HepG2 (cell line): ENCODE data around the gene SRF. TPM values are rescaled to one million over a fixed set of nuclear protein-coding genes. Genes with fewer than 3 reads are reported as not detected.

Source experiments
- ATAC-seq: fragments of 200-7000 bp; cut with Tn5 transposase; 3 replicates; pipeline ENCODE4 v1.9.1; 2020; ENCODE audit warnings: mild to moderate bottlenecking, moderate library complexity
- BruUV-seq: library from RNA; stranded (reverse); fragments of 400-500 nt; replicated peaks from 2 replicates; lab custom pipeline; 2021; lab: Mats Ljungman, UMichigan
- CTCF ChIA-PET: fragments of 300-600 bp; formaldehyde crosslinking; extraction: SDS; loops from one replicate; lab custom pipeline; 2021; ENCODE audit warnings: low total read pairs, inconsistent platforms, low intra/inter-chr PET ratio; lab: Yijun Ruan, JAX
- POLR2A ChIA-PET: fragments of 350-600 bp; sonication (Branson Sonifier 250); formaldehyde crosslinking; loops from one replicate; lab custom pipeline; 2020; ENCODE audit warnings: antibody characterized with exemption, inconsistent platforms; lab: Yijun Ruan, JAX
- DNase-seq: peaks from one replicate; pipeline ENCODE4 v3.0.0-alpha.2; 2015; ENCODE audit warnings: low spot score
- FAIRE-seq: peaks from 3 replicates; lab custom pipeline; 2011; peaks lifted over from hg19 to GRCh38; lab: Jason Lieb, UNC
- H2AFZ ChIP-seq: one replicate; pipeline ENCODE4 v1.6.1; 2011; ENCODE audit warnings: low read length, inconsistent platforms
- H3K27ac ChIP-seq: fragments of 300-600 bp; 3 replicates; pipeline ENCODE4 v1.8.0; 2011; ENCODE audit warnings: mixed run types, mild to moderate bottlenecking, mixed read lengths, low read length, inconsistent platforms; ENCODE audit not compliant: insufficient read depth; ENCODE audit errors: extremely low read length
- H3K27me3 ChIP-seq, 2 experiments: fragments of 200-600 bp in 1 of 2; 2 replicates in 1 of 2; 3 replicates in 1 of 2; pipeline versions ENCODE4 v1.6.0 to v1.8.0; 2011; ENCODE audit warnings: low read length in 2 of 2, mild to moderate bottlenecking in 2 of 2, moderate library complexity in 2 of 2, inconsistent platforms in 1 of 2; ENCODE audit not compliant: insufficient read depth in 2 of 2, control insufficient read depth in 1 of 2
- H3K36me3 ChIP-seq, 2 experiments: fragments of 200-600 bp in 1 of 2; replicated peaks in 1 of 2; 2 replicates in 1 of 2; 3 replicates in 1 of 2; pipeline versions ENCODE4 v1.5.1 to v1.8.0; 2011; ENCODE audit warnings: low read length in 2 of 2, inconsistent platforms in 1 of 2; ENCODE audit not compliant: insufficient read depth in 2 of 2, control insufficient read depth in 1 of 2
- H3K4me1 ChIP-seq: 2 replicates; pipeline ENCODE4 v1.5.1; 2012; ENCODE audit warnings: low read length, inconsistent platforms; ENCODE audit not compliant: insufficient read depth
- H3K4me2 ChIP-seq: 2 replicates; pipeline ENCODE4 v1.6.0; 2011; ENCODE audit warnings: low read depth, low read length, inconsistent platforms
- H3K4me3 ChIP-seq, 3 experiments: fragments of 200-600 bp in 1 of 3; sonication (generic), shearing (Covaris generic) in 1 of 3; replicated peaks in 1 of 3; 2 replicates each; pipeline ENCODE4 v1.5.1; 2011 to 2016; ENCODE audit warnings: low read length in 3 of 3, inconsistent platforms in 2 of 3, low read depth in 2 of 3, mild to moderate bottlenecking in 2 of 3, control low read depth in 1 of 3, mixed read lengths in 1 of 3; ENCODE audit not compliant: insufficient read depth in 1 of 3
- H3K79me2 ChIP-seq: one replicate; pipeline ENCODE4 v1.6.1; 2011; ENCODE audit warnings: low read length, inconsistent platforms; ENCODE audit not compliant: insufficient read depth
- H3K9ac ChIP-seq: 2 replicates; pipeline ENCODE4 v1.6.0; 2011; ENCODE audit warnings: mild to moderate bottlenecking, low read depth, low read length, inconsistent platforms; ENCODE audit not compliant: insufficient read depth
- H3K9me3 ChIP-seq: 2 replicates; pipeline ENCODE4 v1.5.1; 2012; ENCODE audit warnings: mild to moderate bottlenecking, low read length
- H4K20me1 ChIP-seq: 2 replicates; pipeline ENCODE4 v1.6.0; 2011; ENCODE audit warnings: inconsistent platforms, mild to moderate bottlenecking, low read length, moderate library complexity; ENCODE audit not compliant: insufficient read depth
- DMAP1 ChIP-seq: IDR thresholded peaks from 2 replicates; pipeline ENCODE4 v1.6.1; 2016
- PCBP1 ChIP-seq: fragments of 200-400 bp; formaldehyde crosslinking; IDR thresholded peaks from 2 replicates; pipeline ENCODE4 v1.6.1; 2017; ENCODE audit warnings: mild to moderate bottlenecking, low read depth, low read length, borderline replicate concordance
- POLR2AphosphoS2 ChIP-seq: IDR thresholded peaks from 2 replicates; pipeline ENCODE4 v1.6.1; 2011; ENCODE audit warnings: low read depth, low read length, improper control_type of control experiment
- ZMYM2 ChIP-seq: sonication (generic); formaldehyde crosslinking; IDR thresholded peaks from 2 replicates; pipeline ENCODE4 v1.8.0; 2022; ENCODE audit warnings: mild to moderate bottlenecking, missing genetic modification reagents
- ZNF318 ChIP-seq: sonication (generic); formaldehyde crosslinking; IDR thresholded peaks from 2 replicates; pipeline ENCODE4 v1.4.0; 2020; ENCODE audit warnings: mild to moderate bottlenecking, missing genetic modification reagents
- ZNF326 ChIP-seq: sonication (generic); formaldehyde crosslinking; IDR thresholded peaks from 2 replicates; pipeline ENCODE4 v1.4.0; 2020; ENCODE audit warnings: missing genetic modification reagents, borderline replicate concordance
- ZNF720 ChIP-seq: sonication (generic); formaldehyde crosslinking; IDR thresholded peaks from 2 replicates; pipeline ENCODE4 v1.4.0; 2020; ENCODE audit warnings: missing genetic modification reagents
- ZNF776 ChIP-seq: sonication (generic); formaldehyde crosslinking; IDR thresholded peaks from 2 replicates; pipeline ENCODE4 v1.4.0; 2020; ENCODE audit warnings: mild to moderate bottlenecking, missing genetic modification reagents
- ZNF816 ChIP-seq: sonication (generic); formaldehyde crosslinking; IDR thresholded peaks from 2 replicates; pipeline ENCODE4 v1.8.0; 2022; ENCODE audit warnings: missing genetic modification reagents, mild to moderate bottlenecking, borderline replicate concordance
- WGBS: methylation state at CpG from one replicate; pipeline ENCODE4 v1.1.6; 2017; ENCODE audit warnings: low lambda C conversion rate; 5-methylcytosine and 5-hydroxymethylcytosine counted together
- in situ Hi-C: cut with HindIII; loops from 2 replicates; pipeline ENCODE4 v1.10.0; 2017; ENCODE audit warnings: low pct_unique_long_range_greater_than_20kb; ENCODE audit not compliant: extremely low pct_ligation_motif_present
- intact Hi-C: fragments of 100-400 bp; cut with micrococcal nuclease; formaldehyde crosslinking; loops from one replicate; pipeline ENCODE4 v1.10.0; 2022; ENCODE audit not compliant: unreplicated experiment
- polyA plus RNA-seq, 8 experiments: library from polyadenylated mRNA; depleted of rRNA in 3 of 8; stranded (reverse) in 7 of 8; unstranded in 1 of 8; fragments of >200 nt; fragmentation: Illumina TruSeq in 4 of 8; extraction: Trizol in 4 of 8; gene quantifications; 2 replicates each; pipeline versions ENCODE4 v1.2.1 to v1.2.3, GENCODE V29; 2011 to 2016; ENCODE audit warnings: low read depth in 4 of 8, missing spikeins in 1 of 8, mixed read lengths in 1 of 8; ENCODE audit not compliant: insufficient read depth in 1 of 8
- total RNA-seq, 5 experiments: library from RNA; depleted of rRNA; stranded (reverse); fragments of >200 nt; fragmentation: Illumina TruSeq; extraction: Trizol; gene quantifications; 2 replicates each; pipeline ENCODE4 v1.2.3, GENCODE V29; 2016; ENCODE audit warnings: low read depth in 1 of 5

Gene SRF
- total and polyA plus RNA-seq, 2 of the 13 experiments (the other 11 are each of a cell fraction or from before 2014, with no cell fraction given), result 25.5 to 44.1 TPM

- H3K4me1 ChIP-seq, result peaks cover 22% of the 10 kb centered on the region
- no peak overlapping the region for H3K4me2 ChIP-seq
- H3K36me3 ChIP-seq, result peaks cover 21 to 29% of the 10 kb centered on the region in 2 experiments
Measured at GRCh38 chr6:43180985-43181384, 9.9 kb downstream of the SRF start.

GRCh38 chr6:43181621-43181941, 10.5 kb downstream of the SRF start:
- ATAC-seq, result no peak
- no peak for DNase-seq
- Histone ChIP-seq H3K9ac (peak overlapping the region; percentile 80), H3K27ac (peak overlapping the region; percentile 58), H4K20me1 (no peaks in the 10 kb centered on the region), H3K4me3 (peak overlapping the region; percentile 73 to 83 (median 78)), H3K4me2 (peak overlapping the region; percentile 96), H3K9me3 (no peaks in the 10 kb centered on the region), H2AFZ (no peak overlapping the region), H3K27me3 (no peaks in the 10 kb centered on the region; a peak in 1 of 5 replicates), H3K36me3 (peaks cover 15 to 23% of the 10 kb centered on the region in 2 experiments), H3K4me1 (peaks cover 22% of the 10 kb centered on the region), H3K79me2 (no peaks in the 10 kb centered on the region)
- WGBS, result 61% methylated on average over 9 of the region's 9 CpGs
- ChIA-PET CTCF (no interaction called here), POLR2A (interaction anchor here (0.9 to 2.4 kb wide), 24 partner anchors 8 to 310 kb away, joined by 3 to 12 read pairs (median 5); partner anchors contain the start of genes ABCC10, CUL7, DNPH1 and KLC4)
- BruUV-seq, result TSS peak; percentile 86
- FAIRE-seq, result no peak
- intact Hi-C loops, result no loop called here
- in situ Hi-C loops, result no loop called here
- TF ChIP-seq ZNF720 (CRISPR knock-in tag), result no peak
- no peak for TF ChIP-seq ZNF318 (CRISPR knock-in tag)
- 0 out of 2 replicates have a peak, but pooled peaks have one; percentile 21 for TF ChIP-seq ZMYM2 (CRISPR knock-in tag)
- no peak for TF ChIP-seq DMAP1 (CRISPR knock-in tag)
- no peak for TF ChIP-seq PCBP1
- TF ChIP-seq ZNF816 (CRISPR knock-in tag), result 0 out of 2 replicates have a peak, but pooled peaks have one; percentile 42

More at GRCh38 chr6:43180985-43181384, 9.9 kb downstream of the SRF start:
- FAIRE-seq (no peak), ATAC-seq (peak; percentile 10), DNase-seq (no peak)
- CTCF ChIA-PET, result no interaction called here
- H4K20me1 ChIP-seq, result no peaks in the 10 kb centered on the region
- H3K4me3 ChIP-seq, result no peak overlapping the region
- intact Hi-C loops (no loop called here), in situ Hi-C loops (no loop called here)
- TF ChIP-seq ZNF326 (CRISPR knock-in tag), result 0 out of 2 replicates have a peak, but pooled peaks have one; percentile 43
- TF ChIP-seq ZNF776, result no peak
- TF ChIP-seq POLR2AphosphoS2, result 0 out of 2 replicates have a peak, but pooled peaks have one; percentile 57
- peak overlapping the region; percentile 80; the same call in 1 of the 2 replicates for H3K9ac ChIP-seq
- H3K79me2 ChIP-seq, result no peaks in the 10 kb centered on the region
- 89% methylated on average over 5 of the region's 5 CpGs for WGBS
- no peak overlapping the region for H2AFZ ChIP-seq
- H3K27me3 ChIP-seq, result no peaks in the 10 kb centered on the region; a peak in 1 of 5 replicates
- H3K9me3 ChIP-seq, result no peaks in the 10 kb centered on the region
- H3K27ac ChIP-seq, result peak overlapping the region; percentile 58
- no TSS peak for BruUV-seq
- POLR2A ChIA-PET, result interaction anchor here (1.3 to 2.1 kb wide), 3 partner anchors 48 to 189 kb away, joined by 3 to 11 read pairs (median 5); partner anchors contain the start of genes DNPH1, KLC4, MRPL2 and ZNF318
